ENCODE measurements around the gene BCAP31. TPM values are rescaled to one million over a fixed set of nuclear protein-coding genes. Genes with fewer than 3 reads are reported as not detected.

Gene BCAP31
- total RNA-seq, 1 experiment from 2014 or later, result 289 TPM

DNA sequence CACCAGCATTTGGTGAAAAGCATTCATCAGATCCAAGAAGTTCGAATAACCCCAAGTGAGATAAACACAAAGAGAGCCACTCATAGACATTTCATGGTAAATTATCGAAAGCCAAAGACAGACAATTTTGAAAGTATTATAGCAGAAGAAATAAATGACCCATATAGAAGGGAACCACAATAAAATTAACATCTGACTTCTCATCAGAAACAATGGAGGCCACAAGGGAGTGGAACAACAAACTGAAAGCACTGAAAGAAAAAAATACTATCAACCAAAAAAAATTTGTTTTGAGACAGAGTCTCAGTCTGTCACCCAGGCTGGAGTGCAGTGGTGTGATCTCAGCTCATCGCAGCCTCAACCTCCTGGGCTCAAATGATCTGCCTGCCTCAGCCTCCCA lies 64.9 kb downstream of the BCAP31 start:
- Histone ChIP-seq H3K4me2 (ENCODE audit: low read length) (no peak overlapping the region), H3K9me3 (ENCODE audit: low read length) (no peaks in the 10 kb centered on the region), H3K79me2 (ENCODE audit: low read length) (no peaks in the 10 kb centered on the region), H3K36me3 (ENCODE audit: low read depth, low read length) (no peaks in the 10 kb centered on the region), H3K9ac (ENCODE audit: low read length) (no peak overlapping the region), H3K4me3 (ENCODE audit: low read length) (no peak overlapping the region), H3F3A (ENCODE audit: low read length, unreplicated experiment) (no peaks in the 10 kb centered on the region), H3K27me3 (ENCODE audit: low read length) (0 out of 2 replicates have a peak, but pooled peaks cover 2% of the 10 kb centered on the region), H2AFZ (ENCODE audit: low read length) (no peak overlapping the region), H4K20me1 (ENCODE audit: low read length) (no peaks in the 10 kb centered on the region), H3K4me1 (ENCODE audit: insufficient read depth, low read length) (no peaks in the 10 kb centered on the region), H3K27ac (ENCODE audit: low read length) (no peak overlapping the region), H3K9me2 (replicated peaks; ENCODE audit: low read length) (no peaks in the 10 kb centered on the region)
- no peak for DNase-seq
- intact Hi-C loops (cut with micrococcal nuclease), result no loop called here
- POLR2A ChIA-PET (ENCODE audit: unreplicated experiment), result no interaction called here
- no peak for ATAC-seq
- TF ChIP-seq EZH2phosphoT487 (IDR thresholded peaks at IDR 0.05; ENCODE audit: borderline replicate concordance, low read length), result no peak
- no TSS peak for BruUV-seq (replicated peaks)
- CTCF ChIA-PET, result no interaction called here

DNA sequence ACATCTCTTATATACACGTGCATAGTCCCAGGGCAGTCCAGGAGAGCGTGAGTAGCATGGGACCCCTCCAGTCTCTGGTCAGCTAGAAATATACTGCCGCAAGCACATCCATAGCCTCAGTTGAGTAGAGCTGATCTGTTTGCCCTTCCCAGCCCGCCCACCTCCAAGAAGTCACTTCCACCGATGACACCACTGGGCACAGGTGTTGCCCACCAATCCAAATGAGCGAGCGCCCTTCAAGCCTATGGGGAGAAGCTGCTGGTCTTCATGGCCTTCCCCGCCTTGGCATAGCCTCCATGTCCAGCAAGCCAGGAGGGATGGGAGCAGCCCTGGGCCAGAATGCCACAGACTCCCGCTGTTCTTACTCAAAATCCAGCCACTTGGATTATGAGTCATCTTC lies 67.0 kb downstream of the BCAP31 start:
- intact Hi-C loops (cut with micrococcal nuclease), result no loop called here
- Histone ChIP-seq H3K4me2 (ENCODE audit: low read length) (no peak overlapping the region), H3K79me2 (ENCODE audit: low read length) (no peaks in the 10 kb centered on the region), H3K4me1 (ENCODE audit: insufficient read depth, low read length) (no peaks in the 10 kb centered on the region), H3K36me3 (ENCODE audit: low read depth, low read length) (no peaks in the 10 kb centered on the region), H3F3A (ENCODE audit: low read length, unreplicated experiment) (no peaks in the 10 kb centered on the region), H3K27me3 (ENCODE audit: low read length) (0 out of 2 replicates have a peak, but pooled peaks cover 2% of the 10 kb centered on the region), H3K27ac (ENCODE audit: low read length) (no peak overlapping the region), H4K20me1 (ENCODE audit: low read length) (no peaks in the 10 kb centered on the region), H3K9me2 (replicated peaks; ENCODE audit: low read length) (no peaks in the 10 kb centered on the region), H3K9me3 (ENCODE audit: low read length) (no peaks in the 10 kb centered on the region), H3K9ac (ENCODE audit: low read length) (no peak overlapping the region), H2AFZ (ENCODE audit: low read length) (no peak overlapping the region), H3K4me3 (ENCODE audit: low read length) (no peak overlapping the region)
- POLR2A ChIA-PET (ENCODE audit: unreplicated experiment), result no interaction called here
- no TSS peak for BruUV-seq (replicated peaks)
- ATAC-seq (no peak), DNase-seq (no peak)
- TF ChIP-seq EZH2 (IDR thresholded peaks at IDR 0.05; ENCODE audit: low read length, unreplicated experiment), result no peak
- TF ChIP-seq, protein P1, sequence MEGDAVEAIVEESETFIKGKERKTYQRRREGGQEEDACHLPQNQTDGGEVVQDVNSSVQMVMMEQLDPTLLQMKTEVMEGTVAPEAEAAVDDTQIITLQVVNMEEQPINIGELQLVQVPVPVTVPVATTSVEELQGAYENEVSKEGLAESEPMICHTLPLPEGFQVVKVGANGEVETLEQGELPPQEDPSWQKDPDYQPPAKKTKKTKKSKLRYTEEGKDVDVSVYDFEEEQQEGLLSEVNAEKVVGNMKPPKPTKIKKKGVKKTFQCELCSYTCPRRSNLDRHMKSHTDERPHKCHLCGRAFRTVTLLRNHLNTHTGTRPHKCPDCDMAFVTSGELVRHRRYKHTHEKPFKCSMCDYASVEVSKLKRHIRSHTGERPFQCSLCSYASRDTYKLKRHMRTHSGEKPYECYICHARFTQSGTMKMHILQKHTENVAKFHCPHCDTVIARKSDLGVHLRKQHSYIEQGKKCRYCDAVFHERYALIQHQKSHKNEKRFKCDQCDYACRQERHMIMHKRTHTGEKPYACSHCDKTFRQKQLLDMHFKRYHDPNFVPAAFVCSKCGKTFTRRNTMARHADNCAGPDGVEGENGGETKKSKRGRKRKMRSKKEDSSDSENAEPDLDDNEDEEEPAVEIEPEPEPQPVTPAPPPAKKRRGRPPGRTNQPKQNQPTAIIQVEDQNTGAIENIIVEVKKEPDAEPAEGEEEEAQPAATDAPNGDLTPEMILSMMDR (conservative IDR thresholded peaks at IDR 0.05; ENCODE audit: low read depth, low read length), result no peak
- CTCF ChIA-PET, result interaction anchor here (0.7 kb wide), 1 partner anchor 11 kb away, joined by 9 read pairs; no protein-coding TSS in a partner anchor

DNA sequence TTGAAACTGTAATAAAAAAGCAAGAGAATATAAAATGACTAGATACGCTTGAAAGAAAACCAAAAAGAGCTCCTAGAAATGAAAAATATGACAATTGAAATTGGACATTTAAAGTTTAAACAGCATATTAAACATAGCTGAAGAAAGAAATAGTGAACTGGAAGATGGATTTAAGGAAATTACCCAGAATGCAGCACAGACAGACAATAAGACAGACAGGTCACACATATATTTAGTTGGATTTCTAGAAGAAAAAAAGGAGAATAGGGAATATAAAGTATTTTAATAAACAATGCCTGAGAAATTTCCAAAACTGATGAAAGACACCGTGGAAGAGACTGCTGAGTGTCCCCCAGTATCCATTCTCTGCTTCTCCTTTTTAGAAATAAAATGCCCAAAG lies 70.6 kb downstream of the BCAP31 start:
- H3K4me2 ChIP-seq (ENCODE audit: low read length), result no peak overlapping the region
- H3K4me1 ChIP-seq (ENCODE audit: insufficient read depth, low read length), result no peaks in the 10 kb centered on the region
- TF ChIP-seq, protein P1 (conservative IDR thresholded peaks at IDR 0.05; ENCODE audit: low read depth, low read length), result no peak
- TF ChIP-seq EZH2 (IDR thresholded peaks at IDR 0.05; ENCODE audit: low read length, unreplicated experiment) (no peak), EZH2phosphoT487 (IDR thresholded peaks at IDR 0.05; ENCODE audit: borderline replicate concordance, low read length) (no peak)
- no peaks in the 10 kb centered on the region for H3K79me2 ChIP-seq (ENCODE audit: low read length)
- intact Hi-C loops (cut with micrococcal nuclease), result no loop called here
- no peaks in the 10 kb centered on the region for H3K36me3 ChIP-seq (ENCODE audit: low read depth, low read length)
- H3K4me3 ChIP-seq (ENCODE audit: low read length), result no peak overlapping the region
- ATAC-seq (no peak), DNase-seq (no peak)
- ChIA-PET POLR2A (ENCODE audit: unreplicated experiment) (no interaction called here), CTCF (interaction anchor here (0.5 kb wide), 1 partner anchor 63 kb away, joined by 3 read pairs; no protein-coding TSS in a partner anchor)
- no peaks in the 10 kb centered on the region for H3K9me3 ChIP-seq (ENCODE audit: low read length)
- H2AFZ ChIP-seq (ENCODE audit: low read length), result no peak overlapping the region
- H3K9ac ChIP-seq (ENCODE audit: low read length), result no peak overlapping the region
- BruUV-seq (replicated peaks), result no TSS peak
- H3K9me2 ChIP-seq (replicated peaks; ENCODE audit: low read length), result no peaks in the 10 kb centered on the region
- no peaks in the 10 kb centered on the region for H3K27me3 ChIP-seq (ENCODE audit: low read length)
- H3F3A ChIP-seq (ENCODE audit: low read length, unreplicated experiment), result no peaks in the 10 kb centered on the region
- no peaks in the 10 kb centered on the region for H4K20me1 ChIP-seq (ENCODE audit: low read length)
- no peak overlapping the region for H3K27ac ChIP-seq (ENCODE audit: low read length)

Data from PC-3 (cell line).